ENCODE measurements around the gene HDAC4.
A peak's percentile ranks its signal among the peaks of the same experiment; 100 is the strongest.

The HDAC4 gene

DNA sequence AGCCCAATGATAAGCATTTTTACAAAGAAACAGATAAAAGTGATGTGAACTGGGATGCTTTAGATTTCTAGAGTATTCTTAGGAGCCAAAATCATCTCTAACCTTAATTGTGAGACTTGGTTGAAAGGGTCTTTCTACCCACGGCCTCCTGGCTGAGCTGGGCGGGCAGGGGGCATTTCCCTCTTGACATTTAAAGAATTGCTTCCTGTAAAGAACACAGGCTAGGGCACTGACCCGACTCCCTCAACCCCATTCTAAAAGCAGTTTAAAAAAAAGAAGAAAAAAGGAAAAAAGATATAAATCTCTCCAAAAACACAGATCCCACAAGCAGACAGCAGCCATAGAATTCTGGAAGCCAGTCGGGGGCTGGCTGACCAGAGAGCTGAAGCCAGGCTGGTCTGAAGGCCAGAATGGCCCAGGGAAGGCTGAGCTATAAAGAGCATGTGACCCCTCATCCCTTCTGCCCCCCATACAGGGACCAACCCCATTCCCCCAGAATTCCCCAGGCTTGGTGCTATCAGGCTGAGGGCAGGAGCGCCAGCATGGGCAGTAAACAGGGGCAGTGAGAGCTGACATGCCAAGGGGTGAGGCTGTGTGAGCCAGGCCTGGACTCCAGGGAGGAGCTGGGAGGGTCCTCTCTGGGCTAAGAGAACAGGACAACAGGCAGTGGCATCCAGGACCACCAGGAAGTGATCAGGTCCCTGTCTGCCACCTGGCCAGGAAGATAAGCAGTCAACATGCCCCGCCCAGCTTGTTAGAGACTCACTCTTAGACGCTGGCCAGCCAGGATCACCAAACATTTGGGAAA, 188.5 kb downstream of the HDAC4 start:
- Mint-ChIP-seq H3K9me3 (no peaks in the 10 kb centered on the region), H3K27ac (peak overlapping the region; percentile 14), H3K4me3 (no peak overlapping the region), H3K36me3 (peaks cover 25% of the 10 kb centered on the region), H3K4me1 (peaks cover 66% of the 10 kb centered on the region), H3K27me3 (no peaks in the 10 kb centered on the region)
- no peak for DNase-seq
- CTCF ChIA-PET: no interaction called here

DNA sequence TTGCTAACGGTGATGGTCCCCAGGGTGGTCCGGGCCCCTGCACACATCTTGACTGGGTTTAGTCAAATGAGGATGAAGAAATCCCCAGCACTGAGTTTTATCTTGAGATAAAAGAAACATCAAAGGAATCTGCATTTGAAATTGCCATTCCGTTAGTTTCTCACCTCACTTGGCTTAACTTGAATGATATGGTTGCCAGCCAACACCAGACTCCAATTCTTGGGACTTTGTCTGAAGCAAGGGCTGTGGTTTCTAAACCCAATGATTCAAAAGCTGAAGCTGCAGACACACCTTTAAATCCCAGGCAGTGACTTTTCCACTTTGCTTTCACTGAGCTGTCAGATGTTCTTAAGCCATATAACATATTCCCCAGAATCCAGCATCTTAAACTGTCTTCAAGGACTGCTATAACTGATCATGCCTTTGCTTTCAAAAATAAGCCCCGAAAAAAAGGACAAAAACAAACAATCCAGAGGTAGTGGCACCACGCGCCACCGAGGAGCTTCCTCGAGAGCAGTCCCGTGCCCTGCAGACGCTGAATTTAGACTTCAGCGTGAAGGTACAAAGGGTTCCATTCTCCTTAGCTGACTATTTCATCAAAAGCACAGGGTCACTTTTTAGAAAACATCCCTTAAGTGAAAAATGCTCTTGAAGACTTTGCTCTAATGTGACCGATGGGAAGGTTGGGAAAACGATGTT, 189.3 kb downstream of the HDAC4 start:
- Mint-ChIP-seq H3K27ac (no peak overlapping the region), H3K4me3 (no peak overlapping the region), H3K36me3 (peaks cover 22% of the 10 kb centered on the region), H3K4me1 (peaks cover 62% of the 10 kb centered on the region), H3K27me3 (no peaks in the 10 kb centered on the region), H3K9me3 (no peaks in the 10 kb centered on the region)
- no peak for DNase-seq
- CTCF ChIA-PET: interaction anchor here (0.6 kb wide), 1 partner anchor 425 kb away, joined by 3 read pairs; no protein-coding TSS in a partner anchor

- Mint-ChIP-seq H3K27me3 (no peaks in the 10 kb centered on the region), H3K36me3 (peaks cover 22% of the 10 kb centered on the region), H3K4me1 (peaks cover 61% of the 10 kb centered on the region), H3K27ac (no peak overlapping the region), H3K9me3 (no peaks in the 10 kb centered on the region), H3K4me3 (no peak overlapping the region)
- DNase-seq: no peak
- CTCF ChIA-PET: no interaction called here
Measured at GRCh38 chr2:239209783-239210182, 191.0 kb downstream of the HDAC4 start.

- Mint-ChIP-seq H3K36me3 (peaks cover 15% of the 10 kb centered on the region), H3K27ac (no peak overlapping the region), H3K4me3 (no peak overlapping the region), H3K4me1 (peaks cover 55% of the 10 kb centered on the region), H3K27me3 (no peaks in the 10 kb centered on the region), H3K9me3 (no peaks in the 10 kb centered on the region)
- no peak for DNase-seq
- CTCF ChIA-PET: no interaction called here
Measured at GRCh38 chr2:239208465-239209180, 192.2 kb downstream of the HDAC4 start.

- no peaks in the 10 kb centered on the region for H3K9me3 Mint-ChIP-seq
- CTCF ChIA-PET: no interaction called here
- H3K4me3 Mint-ChIP-seq: no peak overlapping the region
- H3K4me1 Mint-ChIP-seq: peaks cover 51% of the 10 kb centered on the region
- DNase-seq: no peak
- H3K36me3 Mint-ChIP-seq: peaks cover 23% of the 10 kb centered on the region
- H3K27me3 Mint-ChIP-seq: no peaks in the 10 kb centered on the region
- H3K27ac Mint-ChIP-seq: no peak overlapping the region
Measured at GRCh38 chr2:239206851-239207250, 194.0 kb downstream of the HDAC4 start.

- no peak for DNase-seq
- Mint-ChIP-seq H3K27me3 (no peaks in the 10 kb centered on the region), H3K9me3 (no peaks in the 10 kb centered on the region), H3K36me3 (peaks cover 23% of the 10 kb centered on the region), H3K27ac (no peak overlapping the region), H3K4me1 (peaks cover 46% of the 10 kb centered on the region), H3K4me3 (no peak overlapping the region)
- CTCF ChIA-PET: no interaction called here
Measured at GRCh38 chr2:239206042-239206441, 194.8 kb downstream of the HDAC4 start.

DNA sequence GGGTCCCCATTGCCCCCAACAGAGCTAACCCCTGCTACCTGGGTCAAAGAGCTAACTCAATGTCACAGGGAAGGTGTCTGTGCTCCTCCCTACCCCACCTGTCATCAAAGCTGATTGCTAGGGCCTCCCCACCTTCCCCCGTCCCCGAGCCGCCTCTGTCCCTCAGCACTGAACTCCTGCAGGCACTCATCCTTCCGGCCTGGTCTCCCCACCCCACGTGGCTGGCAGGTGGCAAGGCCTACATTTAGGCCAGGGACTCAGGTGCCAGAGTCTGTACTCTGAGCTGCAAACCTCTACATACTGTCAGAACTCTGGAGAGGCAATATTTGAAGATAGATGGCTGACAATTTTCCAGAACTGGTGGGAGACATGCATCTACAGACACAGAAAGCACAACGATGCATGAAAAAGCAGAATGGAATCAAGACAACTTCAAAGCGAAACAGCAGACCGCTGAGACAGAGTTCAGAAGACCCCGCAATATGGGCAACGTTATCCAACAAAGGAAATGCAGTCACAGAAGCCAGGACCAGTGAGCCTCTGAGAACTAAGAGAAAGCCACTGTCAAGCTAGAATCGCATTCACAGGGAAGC, 195.8 kb downstream of the HDAC4 start:
- H3K4me1 Mint-ChIP-seq: peaks cover 41% of the 10 kb centered on the region
- no peaks in the 10 kb centered on the region for H3K27me3 Mint-ChIP-seq
- H3K4me3 Mint-ChIP-seq: no peak overlapping the region
- no peaks in the 10 kb centered on the region for H3K9me3 Mint-ChIP-seq
- peaks cover 26% of the 10 kb centered on the region for H3K36me3 Mint-ChIP-seq
- H3K27ac Mint-ChIP-seq: peak overlapping the region; percentile 12
- no peak for DNase-seq
- CTCF ChIA-PET: no interaction called here

- no peak for DNase-seq
- Mint-ChIP-seq H3K27me3 (no peaks in the 10 kb centered on the region), H3K27ac (no peak overlapping the region), H3K36me3 (peaks cover 27% of the 10 kb centered on the region), H3K9me3 (no peaks in the 10 kb centered on the region), H3K4me3 (no peak overlapping the region), H3K4me1 (peaks cover 40% of the 10 kb centered on the region)
- CTCF ChIA-PET: interaction anchor here (0.7 kb wide), 1 partner anchor 26 kb away, joined by 3 read pairs; no protein-coding TSS in a partner anchor
Measured at GRCh38 chr2:239204136-239204875, 196.5 kb downstream of the HDAC4 start.

GRCh38 chr2:239203443-239204135, 197.2 kb downstream of the HDAC4 start:
- no peak for DNase-seq
- Mint-ChIP-seq H3K4me1 (peaks cover 40% of the 10 kb centered on the region), H3K9me3 (no peaks in the 10 kb centered on the region), H3K4me3 (no peak overlapping the region), H3K27me3 (no peaks in the 10 kb centered on the region), H3K36me3 (peaks cover 33% of the 10 kb centered on the region), H3K27ac (no peak overlapping the region)
- CTCF ChIA-PET: interaction anchor here (0.7 kb wide), 1 partner anchor 25 kb away, joined by 3 read pairs; no protein-coding TSS in a partner anchor

DNA sequence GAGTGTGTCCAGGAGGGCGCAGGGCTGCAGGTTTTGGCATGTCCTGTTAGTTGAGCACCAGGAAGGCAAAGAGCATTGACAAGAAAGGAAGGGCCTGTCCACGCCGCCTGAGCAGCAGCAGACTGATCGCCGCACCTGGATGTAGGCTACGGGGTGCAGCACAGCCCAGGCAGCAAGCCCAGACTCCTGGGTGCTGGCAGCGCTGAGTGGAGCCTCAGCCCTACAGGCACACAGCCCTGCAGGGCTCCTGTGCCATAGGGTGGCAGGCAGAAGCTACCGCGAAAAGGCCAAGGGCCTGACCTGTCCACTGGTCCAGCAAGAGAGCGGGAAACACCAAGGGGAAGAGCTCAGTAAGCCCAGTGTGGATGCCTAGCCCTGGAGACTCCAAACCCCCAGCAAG, 198.0 kb downstream of the HDAC4 start:
- DNase-seq: no peak
- no peak overlapping the region for H3K27ac Mint-ChIP-seq
- peaks cover 36% of the 10 kb centered on the region for H3K36me3 Mint-ChIP-seq
- H3K27me3 Mint-ChIP-seq: no peaks in the 10 kb centered on the region
- peaks cover 36% of the 10 kb centered on the region for H3K4me1 Mint-ChIP-seq
- CTCF ChIA-PET: interaction anchor here (0.9 kb wide), 1 partner anchor 59 kb away, joined by 4 read pairs; no protein-coding TSS in a partner anchor
- H3K4me3 Mint-ChIP-seq: no peak overlapping the region
- no peaks in the 10 kb centered on the region for H3K9me3 Mint-ChIP-seq

GRCh38 chr2:239202343-239202742, 198.5 kb downstream of the HDAC4 start:
- Mint-ChIP-seq H3K4me1 (peaks cover 36% of the 10 kb centered on the region), H3K36me3 (peaks cover 41% of the 10 kb centered on the region), H3K4me3 (no peak overlapping the region), H3K27ac (no peak overlapping the region), H3K9me3 (no peaks in the 10 kb centered on the region), H3K27me3 (no peaks in the 10 kb centered on the region)
- CTCF ChIA-PET: interaction anchor here (0.9 kb wide), 1 partner anchor 59 kb away, joined by 4 read pairs; no protein-coding TSS in a partner anchor
- no peak for DNase-seq

GRCh38 chr2:239201884-239202283, 198.9 kb downstream of the HDAC4 start:
- Mint-ChIP-seq H3K27ac (no peak overlapping the region), H3K9me3 (no peaks in the 10 kb centered on the region), H3K36me3 (peaks cover 44% of the 10 kb centered on the region), H3K4me1 (peaks cover 35% of the 10 kb centered on the region), H3K4me3 (no peak overlapping the region), H3K27me3 (no peaks in the 10 kb centered on the region)
- DNase-seq: no peak
- CTCF ChIA-PET: interaction anchor here (0.9 kb wide), 1 partner anchor 58 kb away, joined by 4 read pairs; no protein-coding TSS in a partner anchor

GRCh38 chr2:239201531-239201876, 199.3 kb downstream of the HDAC4 start:
- Mint-ChIP-seq H3K27ac (no peak overlapping the region), H3K9me3 (no peaks in the 10 kb centered on the region), H3K36me3 (peaks cover 47% of the 10 kb centered on the region), H3K27me3 (no peaks in the 10 kb centered on the region), H3K4me1 (peaks cover 32% of the 10 kb centered on the region), H3K4me3 (no peak overlapping the region)
- CTCF ChIA-PET: no interaction called here
- no peak for DNase-seq
